Posterior cingulate gyrus (tissue), 11 donors: Measurements from ENCODE around the gene DEFB132.

Source experiments
- DNase-seq, 10 donors: peaks; one replicate each; pipeline versions ENCODE4 v3.0.0 to v3.0.0-alpha.2; 2020 to 2021; ENCODE audit warnings: mixed read lengths in 3 of 10
- intact Hi-C: fragments of 100-400 bp; cut with DNase I; formaldehyde crosslinking; loops from one replicate; pipeline ENCODE4 v1.15.1; 2023

DEFB132 gene

GRCh38 chr20:295804-296203 is 38.3 kb downstream of the DEFB132 start:
- DNase-seq: no peak
- intact Hi-C loops: no loop called here

GRCh38 chr20:297098-297924 is 39.8 kb downstream of the DEFB132 start, which contains the start of gene ZCCHC3:
Gene ZCCHC3 (plus strand): TSS chr20:297570. CDS start chr20:297587, 17 bp downstream.
- intact Hi-C loops: no loop called here
- peak; percentile 59 to 95 (median 75) for DNase-seq

- intact Hi-C loops: no loop called here
Observed at GRCh38 chr20:297925-298775, 40.6 kb downstream of the DEFB132 start.

DNA sequence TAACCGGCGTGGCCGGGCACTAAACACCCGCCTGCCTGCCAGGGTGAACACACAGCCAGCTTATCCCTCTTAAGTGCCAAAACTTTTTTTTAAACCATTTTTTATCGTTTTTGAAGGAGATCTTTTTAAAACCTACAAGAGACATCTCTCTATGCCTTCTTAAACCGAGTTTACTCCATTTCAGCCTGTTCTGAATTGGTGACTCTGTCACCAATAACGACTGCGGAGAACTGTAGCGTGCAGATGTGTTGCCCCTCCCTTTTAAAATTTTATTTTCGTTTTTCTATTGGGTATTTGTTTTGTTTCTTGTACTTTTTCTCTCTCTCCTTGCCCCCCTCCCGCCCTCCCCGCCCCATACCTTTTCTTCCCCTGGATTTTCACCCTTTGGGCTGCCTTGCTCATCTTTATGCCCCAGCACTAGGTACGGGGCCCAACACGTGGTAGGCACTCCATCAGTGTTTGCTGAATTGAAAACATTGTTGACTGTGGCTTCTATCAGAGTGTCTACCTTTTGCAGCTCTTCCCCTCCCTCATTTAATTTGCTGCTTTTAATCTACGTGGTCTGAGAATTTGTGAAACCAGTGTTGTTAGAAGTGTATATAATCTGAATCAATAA is 41.4 kb downstream of the DEFB132 start:
- intact Hi-C loops: no loop called here
- peak in 1 of 10 donors; percentile 19 for DNase-seq

More at GRCh38 chr20:297925-298775, 40.6 kb downstream of the DEFB132 start:
- peak; percentile 30 to 92 (median 58) for DNase-seq

- intact Hi-C loops: no loop called here
- DNase-seq: no peak
Observed at GRCh38 chr20:300345-300990, 42.9 kb downstream of the DEFB132 start.

DNA sequence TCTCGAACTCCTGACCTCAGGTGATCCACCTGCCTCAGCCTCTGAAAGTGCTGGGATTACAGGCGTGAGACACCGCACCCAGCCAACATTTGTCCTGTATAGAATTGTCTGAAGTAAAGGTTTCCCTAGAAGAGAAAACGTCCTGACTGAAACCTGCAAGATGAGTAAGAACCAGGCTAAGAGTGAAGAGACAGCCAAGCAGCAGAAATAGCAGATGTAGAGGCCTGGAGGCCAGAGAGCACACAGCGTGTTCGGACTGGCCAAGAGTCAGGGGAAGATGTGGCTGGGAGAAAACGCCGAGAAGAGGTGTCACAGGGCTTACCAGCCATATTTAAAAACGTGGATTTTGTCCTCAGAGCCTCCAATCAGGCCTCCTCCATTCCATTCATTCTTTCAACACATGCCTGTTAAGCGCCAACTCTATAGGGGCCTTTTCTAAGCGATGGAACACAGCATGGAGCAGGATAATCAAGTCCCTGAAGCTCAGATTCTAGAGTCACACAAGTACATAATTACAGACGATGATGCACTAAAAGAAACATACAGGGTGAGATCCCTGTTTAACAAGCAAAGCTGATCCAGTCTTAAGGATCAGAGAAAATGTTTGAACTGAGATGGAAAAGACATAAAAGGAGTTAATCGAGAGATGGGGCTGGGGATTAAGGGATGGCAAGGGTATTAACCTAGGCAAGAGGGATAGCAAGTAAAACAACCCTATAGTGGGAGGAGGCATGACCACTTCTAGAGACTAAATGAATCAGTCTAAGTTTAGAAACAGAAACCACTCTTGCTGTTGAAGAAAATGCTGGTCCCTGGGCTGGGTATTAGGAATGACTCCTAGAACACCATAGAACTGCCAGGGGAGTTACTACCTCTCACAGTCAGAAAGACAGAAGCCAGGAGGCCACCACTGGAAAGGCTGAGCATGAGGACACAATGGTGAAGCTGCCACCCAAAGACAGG is 44.6 kb downstream of the DEFB132 start:
- DNase-seq: no peak
- intact Hi-C loops: no loop called here

DNA sequence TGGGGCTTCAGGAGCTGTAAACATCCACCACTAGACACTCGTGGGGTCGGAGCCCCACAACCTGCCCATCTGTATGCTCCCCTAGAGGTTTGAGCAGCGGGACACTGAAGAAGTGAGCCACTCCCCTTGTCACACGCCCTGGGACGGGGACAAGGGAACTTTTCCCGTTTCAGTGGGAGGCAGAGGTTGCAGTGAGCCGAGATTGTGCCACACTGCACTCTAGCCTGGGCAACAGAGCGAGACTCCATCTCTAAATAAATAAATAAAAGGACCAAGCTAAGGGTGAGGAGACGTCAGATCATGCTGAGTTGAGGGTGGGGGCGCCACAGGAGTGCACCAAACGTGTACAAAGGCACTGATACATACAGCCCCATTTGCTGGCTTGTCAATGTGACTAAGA is 48.2 kb downstream of the DEFB132 start:
- DNase-seq: no peak
- intact Hi-C loops: no loop called here

GRCh38 chr20:308427-309038 is 51.0 kb downstream of the DEFB132 start:
- intact Hi-C loops: no loop called here
- no peak for DNase-seq

- DNase-seq: no peak
- intact Hi-C loops: no loop called here
Observed at GRCh38 chr20:309306-309840, 51.8 kb downstream of the DEFB132 start.

DNA sequence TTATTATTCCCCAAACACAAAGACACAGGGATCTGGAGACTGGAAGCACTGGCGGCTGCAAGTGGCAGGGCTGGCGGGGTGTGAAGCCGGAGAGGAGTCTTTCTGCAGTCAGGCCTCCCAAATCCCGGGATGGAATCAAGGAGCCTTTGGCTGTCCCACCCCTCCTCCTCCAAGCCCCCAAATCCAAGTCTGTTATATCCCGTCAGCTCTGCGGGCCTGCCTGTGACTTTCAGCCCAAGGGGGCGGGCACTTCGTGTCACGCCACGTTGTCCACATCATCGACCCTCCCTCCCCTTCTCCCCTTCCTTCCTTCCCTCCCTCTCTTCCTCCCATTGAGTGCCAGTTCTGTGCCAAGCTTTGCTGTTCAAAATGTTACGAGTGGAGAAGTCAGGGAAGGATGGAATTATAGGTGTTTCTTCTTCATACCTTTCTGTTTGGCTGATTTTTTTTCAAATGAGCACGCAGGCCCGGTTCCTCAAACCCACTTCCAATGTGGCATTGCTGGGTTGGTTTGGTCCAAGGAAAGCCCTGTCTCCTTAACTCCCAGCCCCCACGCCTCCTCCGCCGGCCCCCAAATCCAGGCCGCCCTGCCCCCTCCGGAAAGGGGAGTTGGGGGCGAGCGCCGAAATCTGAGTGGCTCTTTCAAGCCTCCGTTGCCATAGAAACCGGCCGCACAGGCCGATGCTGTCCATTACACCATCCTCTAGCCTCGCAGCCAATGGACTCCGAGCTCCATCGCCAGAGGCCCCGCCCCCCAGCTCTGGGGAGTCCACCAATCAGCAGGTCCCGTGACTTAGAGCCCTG is 52.5 kb downstream of the DEFB132 start:
- peak; percentile 99 to 100 (median 100) for DNase-seq
- intact Hi-C loops: loop anchor here (2.0 kb wide), 1 partner anchor 15 kb away; the partner anchor contains the start of gene SOX12

- DNase-seq: no peak
- intact Hi-C loops: loop anchor here (2.0 kb wide), 1 partner anchor 14 kb away; the partner anchor contains the start of gene SOX12
Observed at GRCh38 chr20:310645-311044, 53.1 kb downstream of the DEFB132 start.
